H9 (cell line): ENCODE data around the gene CTLA4. TPM values are rescaled to one million over a fixed set of nuclear protein-coding genes. Genes with fewer than 3 reads are reported as not detected.
A peak's percentile ranks its signal among the peaks of the same experiment; 100 is the strongest.

ENCODE experiments used
- DNase-seq: peaks from one replicate; pipeline ENCODE4 v3.0.0-alpha.2; 2017
- H2AFZ ChIP-seq: one replicate; pipeline ENCODE4 v1.6.1; 2013; ENCODE audit warnings: mild to moderate bottlenecking, low read length, control low read depth, moderate library complexity
- H2AK5ac ChIP-seq: 2 replicates; pipeline ENCODE4 v1.6.1; 2013; ENCODE audit warnings: low read length, control low read depth, mixed read lengths; ENCODE audit not compliant: insufficient read length
- H2BK120ac ChIP-seq: one replicate; pipeline ENCODE4 v1.6.1; 2013; ENCODE audit warnings: low read depth, mild to moderate bottlenecking, low read length, control low read depth, inconsistent platforms; ENCODE audit not compliant: poor library complexity, severe bottlenecking
- H2BK12ac ChIP-seq: 2 replicates; pipeline ENCODE4 v1.6.1; 2013; ENCODE audit warnings: low read length, control low read depth, mixed read lengths, low read depth; ENCODE audit not compliant: insufficient read length
- H2BK15ac ChIP-seq: 2 replicates; pipeline ENCODE4 v1.6.1; 2013; ENCODE audit warnings: low read depth, low read length, control low read depth
- H2BK20ac ChIP-seq: one replicate; pipeline ENCODE4 v1.6.1; 2013; ENCODE audit warnings: low read depth, mild to moderate bottlenecking, low read length, control low read depth, inconsistent platforms; ENCODE audit not compliant: poor library complexity, severe bottlenecking
- H2BK5ac ChIP-seq: 2 replicates; pipeline ENCODE4 v1.6.1; 2013; ENCODE audit warnings: low read length, control low read depth, mixed read lengths; ENCODE audit not compliant: insufficient read length
- H3K14ac ChIP-seq: 2 replicates; pipeline ENCODE4 v1.6.1; 2013; ENCODE audit warnings: low read length, control low read depth; ENCODE audit not compliant: insufficient read depth
- H3K18ac ChIP-seq: 2 replicates; pipeline ENCODE4 v1.6.1; 2013; ENCODE audit warnings: low read depth, mild to moderate bottlenecking, mixed read lengths, low read length, control low read depth; ENCODE audit not compliant: insufficient read length
- H3K23ac ChIP-seq: 2 replicates; pipeline ENCODE4 v1.6.1; 2013; ENCODE audit warnings: low read length, control low read depth, mixed read lengths, low read depth; ENCODE audit not compliant: insufficient read length
- H3K23me2 ChIP-seq: 2 replicates; pipeline ENCODE4 v1.6.1; 2013; ENCODE audit warnings: low read depth, mild to moderate bottlenecking, mixed read lengths, low read length, control low read depth; ENCODE audit not compliant: insufficient read length, poor library complexity, severe bottlenecking
- H3K27ac ChIP-seq: 2 replicates; pipeline ENCODE4 v1.5.1; 2013; ENCODE audit warnings: low read length, control low read depth, mixed read lengths, low read depth; ENCODE audit not compliant: insufficient read length
- H3K27me3 ChIP-seq: 2 replicates; pipeline ENCODE4 v1.6.1; 2013; ENCODE audit warnings: low read length, control low read depth, inconsistent platforms; ENCODE audit not compliant: insufficient read depth
- H3K4ac ChIP-seq: 2 replicates; pipeline ENCODE4 v1.6.1; 2013; ENCODE audit warnings: low read depth, mild to moderate bottlenecking, control low read depth, inconsistent platforms, low read length, moderate library complexity
- H3K4me1 ChIP-seq: 2 replicates; pipeline ENCODE4 v1.6.1; 2013; ENCODE audit warnings: low read length, control low read depth, inconsistent platforms; ENCODE audit not compliant: insufficient read depth
- H3K4me2 ChIP-seq: 2 replicates; pipeline ENCODE4 v1.6.1; 2013; ENCODE audit warnings: low read length, control low read depth, mixed read lengths; ENCODE audit not compliant: insufficient read length, insufficient read depth
- H3K56ac ChIP-seq: 2 replicates; pipeline ENCODE4 v1.6.1; 2013; ENCODE audit warnings: low read depth, mild to moderate bottlenecking, mixed read lengths, low read length, control low read depth; ENCODE audit not compliant: insufficient read length
- H3K79me1 ChIP-seq: 2 replicates; pipeline ENCODE4 v1.6.1; 2013; ENCODE audit warnings: low read depth, mild to moderate bottlenecking, moderate library complexity, low read length, control low read depth, inconsistent platforms; ENCODE audit not compliant: insufficient read depth, poor library complexity, severe bottlenecking
- H3K79me2 ChIP-seq: 2 replicates; pipeline ENCODE4 v1.6.1; 2013; ENCODE audit warnings: low read length, control low read depth, inconsistent platforms; ENCODE audit not compliant: insufficient read depth
- H3K9ac ChIP-seq: 2 replicates; pipeline ENCODE4 v1.6.1; 2013; ENCODE audit warnings: low read length, control low read depth, mixed read lengths; ENCODE audit not compliant: insufficient read length; ENCODE audit errors: extremely low read depth
- H3K9me3 ChIP-seq: one replicate; pipeline ENCODE4 v1.6.1; 2013; ENCODE audit warnings: low read depth, low read length, inconsistent platforms; ENCODE audit not compliant: control insufficient read depth
- H3T11ph ChIP-seq: one replicate; pipeline ENCODE4 v1.6.1; 2013; ENCODE audit warnings: mild to moderate bottlenecking, low read length, control low read depth, inconsistent platforms
- H4K20me1 ChIP-seq: one replicate; pipeline ENCODE4 v1.6.1; 2013; ENCODE audit not compliant: control insufficient read depth, insufficient read length, insufficient read depth
- H4K5ac ChIP-seq: 2 replicates; pipeline ENCODE4 v1.6.1; 2013; ENCODE audit warnings: low read depth, mild to moderate bottlenecking, mixed read lengths, low read length, control low read depth; ENCODE audit not compliant: insufficient read length
- H4K8ac ChIP-seq: replicated peaks from 2 replicates; pipeline ENCODE4 v1.6.1; 2013; ENCODE audit warnings: low read length, control low read depth, mixed read lengths, low read depth; ENCODE audit not compliant: insufficient read length
- H4K91ac ChIP-seq: 2 replicates; pipeline ENCODE4 v1.6.1; 2013; ENCODE audit warnings: low read depth, mild to moderate bottlenecking, moderate library complexity, mixed read lengths, low read length, control low read depth; ENCODE audit not compliant: insufficient read length
- H3K27ac Mint-ChIP-seq, 3 experiments: 2 replicates in 2 of 3; 3 replicates in 1 of 3; pipeline ENCODE4 v1.8.0; 2020 to 2021; ENCODE audit warnings: mixed read lengths in 3 of 3, mild to moderate bottlenecking in 1 of 3, moderate library complexity in 1 of 3
- H3K27me3 Mint-ChIP-seq: 2 replicates; pipeline ENCODE4 v1.8.0; 2021; ENCODE audit warnings: low read depth, mild to moderate bottlenecking, moderate library complexity, mixed read lengths
- H3K36me3 Mint-ChIP-seq, 3 experiments: 2 replicates in 2 of 3; 3 replicates in 1 of 3; pipeline ENCODE4 v1.8.0; 2020 to 2021; ENCODE audit warnings: low read depth in 3 of 3, mixed read lengths in 3 of 3; ENCODE audit not compliant: insufficient read depth in 1 of 3
- H3K4me1 Mint-ChIP-seq, 2 experiments: 2 replicates each; pipeline ENCODE4 v1.8.0; 2020; ENCODE audit warnings: mixed read lengths in 2 of 2
- H3K4me3 Mint-ChIP-seq, 2 experiments: 2 replicates in 1 of 2; 3 replicates in 1 of 2; pipeline ENCODE4 v1.8.0; 2020 to 2021; ENCODE audit warnings: mild to moderate bottlenecking in 2 of 2, mixed read lengths in 2 of 2, moderate library complexity in 1 of 2
- H3K9me3 Mint-ChIP-seq, 2 experiments: 2 replicates in 1 of 2; 3 replicates in 1 of 2; pipeline ENCODE4 v1.8.0; 2020; ENCODE audit warnings: mild to moderate bottlenecking in 2 of 2, mixed read lengths in 2 of 2, moderate library complexity in 1 of 2
- CTCF ChIP-seq: fragments of 200-600 bp; sonication (generic); conservative IDR thresholded peaks from 3 replicates; pipeline ENCODE4 v1.8.0; 2021; ENCODE audit warnings: antibody characterized with exemption, mild to moderate bottlenecking
- WGBS: extraction: QIAGEN DNeasy Blood & Tissue Kit; methylation state at CpG from one replicate; pipeline ENCODE4 v1.1.7; 2013; ENCODE audit warnings: missing lambda C conversion rate, low lambda C conversion rate, mixed read lengths; ENCODE audit not compliant: insufficient read length; ENCODE audit errors: extremely low coverage; 5-methylcytosine and 5-hydroxymethylcytosine counted together
- total RNA-seq: library from RNA; stranded (reverse); gene quantifications from 2 replicates; pipeline ENCODE4 v1.2.1, GENCODE V29; 2021

Gene CTLA4
- total RNA-seq, 1 experiment from 2014 or later = not detected

- Histone ChIP-seq H2AK5ac (no peak overlapping the region), H3K14ac (no peak overlapping the region), H4K20me1 (no peaks in the 10 kb centered on the region), H3K4me2 (no peak overlapping the region), H3K23ac (no peak overlapping the region), H3K79me2 (no peaks in the 10 kb centered on the region), H4K8ac (no peak overlapping the region), H4K91ac (no peak overlapping the region), H2AFZ (peak overlapping the region; percentile 63), H3K9ac (no peak overlapping the region), H2BK12ac (no peak overlapping the region), H3K56ac (no peak overlapping the region), H2BK5ac (no peak overlapping the region), H3K23me2 (no peaks in the 10 kb centered on the region), H4K5ac (no peak overlapping the region), H3K27me3 (no peaks in the 10 kb centered on the region), H2BK20ac (no peak overlapping the region), H2BK120ac (no peak overlapping the region), H3K4ac (no peak overlapping the region), H2BK15ac (no peak overlapping the region), H3K79me1 (no peaks in the 10 kb centered on the region), H3K18ac (no peak overlapping the region), H3K27ac (no peak overlapping the region), H3K9me3 (no peaks in the 10 kb centered on the region), H3T11ph (no peak overlapping the region), H3K4me1 (peaks cover 5% of the 10 kb centered on the region; the same call in 1 of the 2 replicates)
- no peak overlapping the region for H3K27ac Mint-ChIP-seq
- no peaks in the 10 kb centered on the region for H3K27me3 Mint-ChIP-seq
- H3K36me3 Mint-ChIP-seq = no peaks in the 10 kb centered on the region
- H3K4me1 Mint-ChIP-seq = peaks cover 12 to 17% of the 10 kb centered on the region in 2 experiments
- no peaks in the 10 kb centered on the region for H3K9me3 Mint-ChIP-seq
- H3K4me3 Mint-ChIP-seq = no peak overlapping the region
- no CpG with 5 or more reads among the region's 7 CpGs for WGBS
- peak; percentile 35 for DNase-seq
- no peak for TF ChIP-seq CTCF
Measured at GRCh38 chr2:203918264-203918663, 50.7 kb downstream of the CTLA4 start.
